Myocyte (in vitro differentiated cells): ENCODE measurements around the gene PEPD. TPM values are rescaled to one million over a fixed set of nuclear protein-coding genes. Genes with fewer than 3 reads are reported as not detected.

Experiments
- DNase-seq: peaks from one replicate; pipeline ENCODE4 v3.0.0-alpha.2; 2012; ENCODE audit warnings: low read depth
- total RNA-seq: library from RNA; depleted of rRNA; stranded (reverse); fragments of >200 nt; gene quantifications from 2 replicates; pipeline ENCODE4 v1.2.3, GENCODE V29; 2014

The PEPD gene
- total RNA-seq, 1 donor from 2014 or later, result 68.2 TPM

DNA sequence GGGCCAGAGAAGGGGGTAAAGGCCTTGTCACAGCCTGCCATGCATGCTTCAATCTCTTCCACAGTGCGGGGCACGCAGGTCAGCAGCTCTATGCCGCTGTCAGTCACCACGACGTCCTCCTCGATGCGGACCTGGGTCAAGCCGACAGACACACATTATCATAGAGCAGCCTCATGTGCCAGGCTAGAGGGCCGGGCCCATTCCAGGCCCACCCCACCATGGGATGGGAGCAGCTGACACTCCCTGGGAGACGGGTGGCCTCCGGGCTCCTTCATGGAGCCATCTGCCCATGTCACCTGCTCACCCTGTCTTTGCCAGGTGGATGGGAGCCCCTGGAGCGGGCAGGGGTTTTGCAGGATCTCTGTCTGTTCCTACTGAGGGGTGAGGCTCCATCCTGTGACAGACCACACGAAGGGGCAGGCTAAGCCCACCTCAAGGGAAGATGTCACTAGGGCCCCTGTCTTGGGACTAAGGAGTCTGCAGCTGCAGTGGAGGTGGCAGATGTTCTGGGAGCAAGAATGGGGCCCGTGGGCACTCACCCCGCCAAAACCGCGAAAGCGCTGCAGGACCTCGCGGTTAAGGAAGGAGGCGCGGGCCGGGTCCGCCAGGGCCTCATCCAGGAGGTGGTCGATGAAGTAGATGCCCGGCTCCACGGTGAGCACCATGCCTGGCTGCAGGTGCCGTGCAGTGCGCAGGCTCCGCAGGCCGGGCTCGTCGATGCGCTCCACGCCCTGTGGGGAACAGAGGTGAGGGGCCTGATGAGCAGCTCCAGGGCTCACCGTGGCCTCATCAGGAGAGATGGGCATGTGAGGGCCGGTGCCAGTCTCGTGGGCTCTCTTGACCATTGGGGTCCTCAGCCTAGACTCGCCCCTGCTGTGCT, 134.0 kb downstream of the PEPD start:
- no peak for DNase-seq

DNA sequence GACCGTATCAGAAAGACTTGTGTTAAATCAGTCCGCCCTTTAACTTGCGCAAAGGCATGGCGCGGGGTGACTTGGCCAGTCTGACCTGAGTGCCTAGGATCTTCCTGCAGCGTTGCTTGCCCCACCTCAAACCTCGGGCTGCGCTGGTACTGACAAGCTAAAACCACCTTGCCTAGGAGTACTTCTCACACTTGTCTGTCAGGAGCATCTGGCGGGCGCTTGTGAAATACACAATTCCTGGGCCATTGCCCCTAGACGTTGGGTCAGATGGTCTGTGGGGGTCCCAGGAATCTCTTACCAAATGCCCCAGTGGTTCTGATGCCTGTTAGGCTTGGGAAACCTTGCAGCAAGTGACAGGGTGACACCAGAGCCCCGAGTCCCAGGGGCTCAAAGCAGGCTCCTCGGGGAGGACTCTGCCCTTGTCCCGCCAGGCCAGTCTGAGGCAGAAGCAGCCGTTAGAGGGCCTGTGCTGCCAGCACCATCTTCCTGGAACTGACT, 135.2 kb downstream of the PEPD start:
- no peak for DNase-seq

DNA sequence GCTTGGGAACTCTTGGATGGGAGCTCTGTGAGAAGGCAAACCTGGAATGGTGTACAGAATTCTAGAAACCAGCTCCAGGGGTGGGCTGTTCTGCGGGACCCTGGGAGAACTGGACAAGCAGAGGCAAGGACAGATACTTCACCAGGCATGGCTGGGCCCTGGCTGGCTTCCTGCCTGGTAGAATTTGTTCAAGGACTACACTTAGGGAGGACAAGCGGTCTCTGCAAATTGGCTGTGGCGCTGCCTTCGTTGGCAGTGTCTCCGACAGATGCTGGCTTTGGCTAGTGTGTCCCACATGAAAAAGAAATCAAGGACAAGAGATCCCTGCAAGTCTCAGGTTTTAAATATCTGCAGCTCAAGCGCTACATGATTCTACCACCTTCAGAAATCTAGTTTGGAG, 135.6 kb downstream of the PEPD start:
- no peak for DNase-seq

DNA sequence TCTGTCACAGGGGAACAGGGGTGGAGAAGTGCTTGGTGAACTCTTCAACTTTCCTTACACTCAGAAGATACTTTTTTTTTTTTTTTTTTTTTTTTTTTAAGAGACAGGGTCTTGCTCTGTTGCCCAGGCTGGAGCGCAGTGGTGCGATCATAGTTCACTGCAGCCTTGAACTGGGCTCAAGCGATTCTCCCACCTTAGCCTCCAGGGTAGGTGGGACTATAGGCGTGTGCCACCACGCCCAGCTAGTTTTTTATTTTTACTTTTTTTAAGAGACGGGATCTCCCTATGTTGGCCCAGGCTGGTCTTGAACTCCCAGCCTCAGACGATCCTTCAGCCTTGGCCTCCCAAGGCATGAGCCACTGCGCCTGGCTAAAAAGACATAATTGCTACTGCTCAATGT, 136.6 kb downstream of the PEPD start:
- no peak for DNase-seq

DNA sequence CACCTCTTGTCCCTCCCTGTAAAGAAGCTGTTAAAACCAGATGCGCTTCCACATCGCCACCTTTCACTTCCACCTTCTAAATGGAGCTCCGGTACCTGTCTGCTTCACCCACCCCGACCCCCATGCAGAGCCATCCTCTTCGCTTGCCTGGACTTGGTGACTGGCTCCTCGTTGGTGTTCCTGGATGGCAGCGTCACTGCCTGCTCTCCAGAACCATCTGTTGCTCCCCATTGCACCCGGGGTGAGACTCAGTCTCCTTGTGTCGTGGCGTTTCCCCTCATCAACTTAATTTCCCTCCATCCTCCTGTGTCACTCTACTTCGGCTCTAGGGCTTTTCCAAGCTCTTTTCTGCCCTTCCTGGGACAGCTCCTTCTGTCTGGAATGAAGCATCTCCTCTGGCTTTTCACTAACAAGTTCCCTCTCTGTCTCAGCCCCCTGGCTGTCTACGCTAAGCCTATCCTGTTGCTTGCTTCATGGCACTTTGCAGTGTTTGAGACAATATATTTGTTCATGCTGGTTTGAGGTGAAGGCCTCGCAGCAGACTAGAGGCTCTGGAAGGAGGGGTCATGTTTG, 137.8 kb downstream of the PEPD start:
- no peak for DNase-seq

DNA sequence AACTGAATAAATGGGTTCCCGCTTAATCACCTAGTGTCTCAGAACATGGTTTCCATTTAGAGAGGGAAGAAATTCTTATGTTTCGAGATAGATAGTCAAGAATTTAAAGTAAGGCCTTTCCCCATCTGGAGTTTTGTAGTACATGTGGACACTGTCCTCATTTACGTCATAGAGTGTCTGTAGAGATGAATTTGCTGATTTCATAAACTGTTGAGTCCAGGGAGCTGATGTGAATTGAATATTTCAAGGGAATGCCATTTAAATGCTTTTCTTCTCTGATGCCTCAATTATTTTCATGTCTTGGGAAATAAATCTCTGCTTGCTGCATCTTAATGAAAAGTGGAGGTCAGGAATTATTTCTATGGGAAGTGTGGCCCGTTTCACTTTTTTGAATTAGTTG, 138.6 kb downstream of the PEPD start:
- no peak for DNase-seq

DNA sequence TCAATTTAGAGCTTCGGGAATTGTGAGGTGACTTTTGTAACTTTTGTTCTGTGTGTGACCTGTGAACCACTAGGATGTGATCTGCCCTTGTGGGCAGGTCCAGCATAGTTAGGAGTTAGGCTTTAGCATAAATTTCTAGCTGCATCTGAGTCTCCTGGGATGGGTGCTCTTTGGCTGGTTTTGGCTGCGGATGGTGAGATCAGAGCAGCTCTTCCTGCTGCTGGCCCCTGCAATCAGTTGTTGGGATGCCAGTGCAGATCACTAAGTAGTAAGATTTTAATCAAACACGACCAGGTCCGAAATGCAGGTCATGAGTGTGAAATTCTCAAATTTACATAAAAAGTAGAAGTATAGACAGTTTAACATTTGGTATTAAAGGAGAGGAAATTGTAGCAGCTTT, 139.6 kb downstream of the PEPD start:
- DNase-seq, result no peak

DNA sequence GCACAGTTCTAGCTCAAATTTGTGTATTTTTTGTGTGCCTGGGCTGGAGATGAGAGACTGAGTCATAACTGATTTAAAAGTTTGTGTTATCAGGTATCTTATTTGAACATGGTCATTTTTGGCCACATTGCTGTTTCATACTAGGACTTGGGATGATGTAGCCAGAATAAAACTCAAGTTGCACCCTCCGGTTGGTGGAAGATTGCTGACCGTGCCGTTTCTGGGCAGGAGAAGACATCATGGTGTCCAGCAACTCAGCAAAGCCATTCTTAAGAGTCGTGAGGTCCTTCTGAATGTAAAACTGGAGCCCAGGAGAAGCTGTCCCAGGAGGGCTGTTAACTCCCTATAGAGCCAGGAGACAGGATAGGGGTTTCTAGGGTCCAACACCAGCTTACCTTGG, 140.5 kb downstream of the PEPD start:
- no peak for DNase-seq

DNA sequence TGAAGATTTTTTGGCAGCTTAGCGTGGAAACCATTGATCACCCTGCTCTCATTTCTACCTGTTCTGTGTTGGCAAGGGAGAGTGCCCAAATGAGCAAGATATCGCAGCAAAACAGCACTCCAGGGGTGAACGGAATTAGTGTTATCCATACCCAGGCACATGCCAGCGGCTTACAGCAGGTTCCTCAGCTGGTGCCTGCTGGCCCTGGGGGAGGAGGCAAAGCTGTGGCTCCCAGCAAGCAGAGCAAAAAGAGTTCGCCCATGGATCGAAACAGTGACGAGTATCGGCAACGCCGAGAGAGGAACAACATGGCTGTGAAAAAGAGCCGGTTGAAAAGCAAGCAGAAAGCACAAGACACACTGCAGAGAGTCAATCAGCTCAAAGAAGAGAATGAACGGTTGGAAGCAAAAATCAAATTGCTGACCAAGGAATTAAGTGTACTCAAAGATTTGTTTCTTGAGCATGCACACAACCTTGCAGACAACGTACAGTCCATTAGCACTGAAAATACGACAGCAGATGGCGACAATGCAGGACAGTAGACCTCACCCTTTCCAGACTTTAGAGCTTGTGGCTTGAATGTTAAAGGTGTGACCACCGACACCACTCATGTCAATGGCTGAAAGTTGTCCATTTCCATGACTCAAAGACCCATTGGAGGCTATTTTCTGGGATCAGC, 142.3 kb downstream of the PEPD start:
- DNase-seq, result no peak

DNA sequence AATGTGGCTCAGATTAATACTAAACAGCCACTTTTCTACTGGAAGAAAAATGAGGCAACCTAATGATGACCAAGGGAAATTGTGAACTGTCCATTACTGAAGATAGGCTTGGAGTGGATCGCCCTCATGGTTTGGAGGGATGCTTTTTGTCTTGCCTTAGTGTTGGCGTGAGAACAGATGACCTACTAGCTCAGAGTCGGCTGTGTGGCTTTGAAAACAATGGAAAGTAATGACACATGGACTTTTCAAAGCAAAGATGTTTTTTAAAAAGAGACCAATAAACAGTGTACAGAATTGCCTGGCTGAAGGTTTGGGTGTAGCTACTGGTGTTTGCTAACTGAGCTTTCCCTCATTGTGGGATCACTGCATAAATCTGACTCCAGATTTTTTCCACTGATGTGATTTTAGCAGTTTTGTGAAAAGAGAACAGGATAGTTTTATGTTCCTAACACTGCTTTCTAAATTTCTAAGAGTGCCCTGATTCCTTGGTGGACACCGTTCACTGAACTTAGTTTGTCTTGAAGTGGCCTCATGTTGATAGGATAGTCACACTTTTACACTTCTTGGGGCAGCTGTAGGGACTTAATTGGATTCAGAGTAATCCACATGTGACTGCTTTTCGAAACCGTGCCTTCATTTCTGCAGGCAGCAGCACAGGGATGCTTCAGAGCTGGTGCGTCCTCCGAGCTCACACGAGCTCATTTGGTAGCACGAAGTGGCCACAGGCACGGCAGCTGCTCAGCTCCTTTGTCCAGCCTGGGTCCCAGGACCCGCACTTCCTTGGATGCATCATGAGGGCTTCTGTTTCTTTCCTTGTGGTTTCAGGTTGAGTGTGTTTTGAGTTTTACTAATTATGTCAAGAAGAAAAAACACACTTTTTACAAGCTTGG, 143.8 kb downstream of the PEPD start:
- DNase-seq, result peak; percentile 41

DNA sequence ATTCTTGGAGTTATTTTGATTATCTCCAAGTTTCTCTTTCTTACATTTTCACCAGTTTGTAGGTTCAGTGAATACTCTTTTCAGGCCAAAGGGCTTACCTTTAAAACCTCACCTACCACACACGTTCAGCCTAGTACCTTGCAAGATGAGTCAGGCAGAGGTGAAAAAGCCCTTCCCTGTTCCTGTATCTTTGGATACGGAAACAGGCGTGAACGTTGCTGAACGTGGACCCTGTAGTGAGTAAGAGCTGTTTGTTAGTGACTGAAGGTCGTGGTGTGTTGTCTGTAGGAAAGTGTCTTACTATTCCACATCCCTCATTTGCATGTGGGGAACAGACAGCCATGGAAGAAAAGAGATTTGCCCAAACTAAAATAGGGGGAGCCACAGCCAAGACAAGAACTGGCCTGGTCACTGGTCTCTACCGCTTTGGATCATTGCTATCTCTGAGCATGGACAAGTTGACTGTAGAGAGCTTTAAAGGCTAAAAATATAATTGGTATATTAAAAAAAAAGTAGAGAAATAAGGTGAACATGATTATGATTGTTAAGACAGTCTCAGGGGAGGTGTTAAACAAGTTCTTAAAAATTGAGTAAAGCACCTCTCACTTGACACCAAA, 144.5 kb downstream of the PEPD start:
- no peak for DNase-seq

DNA sequence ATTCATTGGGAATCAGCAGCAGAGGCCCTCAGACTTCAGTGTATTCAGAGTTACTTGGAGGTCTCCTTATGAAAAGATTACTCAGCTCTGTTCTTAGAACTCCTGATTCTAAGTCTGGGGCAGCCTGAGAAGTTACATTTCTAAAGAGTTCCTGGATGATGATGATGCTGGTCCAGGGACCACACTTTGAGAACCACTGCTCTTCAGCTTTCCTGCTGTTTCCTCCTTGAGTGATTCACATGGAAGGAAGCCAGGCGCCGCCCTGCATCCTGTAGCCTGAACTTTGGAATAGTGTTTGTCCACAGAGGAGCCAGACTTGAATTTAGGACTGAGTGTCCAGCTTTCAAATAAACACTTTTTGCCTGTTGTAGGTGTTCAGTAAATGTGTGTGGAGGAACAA, 145.2 kb downstream of the PEPD start:
- DNase-seq, result peak; percentile 50

DNA sequence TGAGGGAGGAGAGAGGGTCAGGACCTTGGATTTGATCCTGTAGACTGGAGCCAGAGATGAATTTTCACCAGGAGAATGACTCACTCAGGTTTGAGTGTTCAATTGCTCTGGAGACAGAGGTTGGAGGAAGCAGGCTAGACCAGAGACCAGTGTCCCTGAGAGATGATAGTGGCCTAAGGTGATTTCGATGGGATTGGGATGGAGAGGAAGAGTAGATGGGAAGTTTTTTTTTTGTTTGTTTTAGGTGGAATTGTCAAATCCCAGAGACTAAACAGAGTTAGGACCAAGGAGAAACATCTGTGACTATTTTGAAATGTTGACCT, 145.8 kb downstream of the PEPD start:
- DNase-seq, result no peak

DNA sequence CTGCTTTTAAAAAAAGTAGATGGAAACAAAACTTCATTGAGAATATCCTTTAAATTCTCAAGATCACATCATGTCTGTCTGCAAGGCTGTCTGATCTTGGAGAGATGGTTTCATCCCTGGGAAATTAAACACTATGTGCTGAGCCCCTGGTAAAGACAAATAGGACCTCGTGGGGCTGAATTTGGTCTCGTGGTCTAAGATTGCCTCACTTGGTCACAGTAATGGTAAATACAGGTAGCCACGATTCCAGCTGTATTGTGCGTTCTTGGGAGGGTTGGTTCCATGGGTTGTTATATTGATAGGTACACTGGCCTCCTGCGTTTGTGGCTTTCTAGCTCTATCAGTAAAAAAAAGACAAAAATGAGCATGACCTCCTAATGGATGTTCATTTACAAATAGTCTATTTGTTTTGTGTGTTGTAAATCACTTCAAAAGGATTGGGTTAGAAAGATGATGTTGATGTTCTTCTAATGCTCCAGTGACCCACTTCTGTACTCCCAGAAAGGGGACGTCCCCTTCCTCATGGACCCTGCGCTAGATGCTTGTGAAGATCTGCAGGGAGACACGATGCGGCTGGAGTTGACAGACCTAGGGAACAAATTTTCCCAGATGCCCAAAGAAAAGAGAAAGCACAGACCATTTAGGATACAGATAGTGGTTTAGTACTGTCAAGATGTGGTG, 146.3 kb downstream of the PEPD start:
- no peak for DNase-seq

DNA sequence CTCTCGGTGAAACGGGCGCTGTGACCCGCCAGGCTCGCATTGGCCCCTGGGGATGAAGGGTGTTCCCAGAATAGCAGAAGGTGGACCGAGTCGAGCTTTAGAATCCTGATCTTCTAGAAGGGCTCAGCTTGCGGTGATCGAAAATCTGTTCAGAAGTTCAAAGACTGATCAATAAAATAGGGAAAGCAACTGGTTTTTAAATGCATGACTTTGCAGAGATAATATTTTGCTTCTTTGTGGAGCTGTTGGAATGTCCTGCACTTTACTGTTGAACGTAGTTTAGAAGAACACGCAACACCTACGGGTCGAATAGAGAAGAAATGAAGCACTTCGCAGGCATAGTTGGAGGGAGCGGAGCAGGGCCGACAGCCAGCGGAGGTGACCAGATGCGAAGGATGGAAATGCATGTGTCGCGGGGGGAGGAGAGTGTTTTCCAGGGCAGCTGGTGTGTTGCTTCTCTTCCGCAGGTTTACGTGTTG, 147.3 kb downstream of the PEPD start:
- DNase-seq, result peak; percentile 30

DNA sequence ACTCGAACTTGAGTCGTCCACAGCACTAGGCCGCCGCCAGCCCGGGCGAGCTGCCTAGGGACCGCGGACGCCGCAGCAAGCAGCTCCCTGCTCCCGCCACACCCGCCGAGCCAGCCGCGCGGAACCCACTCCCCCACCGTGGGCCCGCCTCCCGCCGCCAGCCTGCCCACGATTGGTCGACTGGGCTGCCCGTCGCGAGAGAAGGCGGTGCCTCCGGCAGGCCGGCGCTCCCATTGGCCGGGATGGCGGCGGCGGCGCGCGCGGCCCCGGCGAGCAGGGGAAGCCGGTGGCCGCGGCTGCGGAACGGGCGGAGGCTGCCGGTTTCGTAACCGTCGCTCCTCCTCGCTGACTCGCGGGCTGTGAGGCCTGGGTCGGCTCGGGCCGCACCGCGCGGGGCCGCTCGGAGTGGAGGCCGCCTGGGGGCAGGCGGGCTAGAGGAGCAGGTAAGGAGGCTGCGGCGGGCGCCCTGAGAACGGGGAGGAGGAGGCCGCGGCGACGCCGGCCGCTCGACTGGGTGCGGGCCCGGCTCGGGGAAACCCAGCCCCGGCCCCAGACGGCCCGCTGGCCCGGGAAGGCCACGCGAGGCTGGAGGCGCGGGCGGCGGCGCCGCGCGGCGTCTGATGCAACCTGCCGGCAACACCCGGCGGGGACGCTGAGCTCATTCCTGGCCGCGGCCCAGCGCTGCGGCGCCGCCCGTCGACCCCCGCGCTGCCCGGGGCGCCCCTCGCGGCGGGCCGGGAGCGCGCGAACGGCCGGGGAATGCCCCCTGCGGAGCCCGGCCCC, 147.9 kb downstream of the PEPD start, which contains the start of gene CEBPG:
Gene CEBPG (plus strand): TSS at position 257 of the 783 bp plus-strand sequence. CDS start 5,531 bp downstream, outside the sequence.
- DNase-seq, result peak; percentile 91

DNA sequence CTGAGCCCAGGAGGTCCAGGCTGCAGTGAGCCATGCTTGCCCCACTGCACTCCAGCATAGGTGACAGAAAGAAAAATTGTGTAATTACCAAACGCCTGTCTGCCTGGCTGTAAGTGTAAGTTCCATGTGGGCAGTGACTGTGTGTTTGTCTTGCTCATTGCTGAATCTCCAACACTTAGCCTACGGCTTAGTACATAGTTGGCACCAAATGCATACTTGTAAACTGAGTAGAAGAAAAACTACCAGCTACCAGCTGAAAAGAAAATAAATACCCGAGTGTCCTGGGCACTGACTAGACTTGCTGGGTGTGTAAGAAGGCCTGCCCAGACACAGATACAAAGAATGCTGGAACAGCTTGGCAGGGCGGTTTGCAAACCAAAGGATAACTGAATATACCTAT, 150.8 kb downstream of the PEPD start:
- no peak for DNase-seq

DNA sequence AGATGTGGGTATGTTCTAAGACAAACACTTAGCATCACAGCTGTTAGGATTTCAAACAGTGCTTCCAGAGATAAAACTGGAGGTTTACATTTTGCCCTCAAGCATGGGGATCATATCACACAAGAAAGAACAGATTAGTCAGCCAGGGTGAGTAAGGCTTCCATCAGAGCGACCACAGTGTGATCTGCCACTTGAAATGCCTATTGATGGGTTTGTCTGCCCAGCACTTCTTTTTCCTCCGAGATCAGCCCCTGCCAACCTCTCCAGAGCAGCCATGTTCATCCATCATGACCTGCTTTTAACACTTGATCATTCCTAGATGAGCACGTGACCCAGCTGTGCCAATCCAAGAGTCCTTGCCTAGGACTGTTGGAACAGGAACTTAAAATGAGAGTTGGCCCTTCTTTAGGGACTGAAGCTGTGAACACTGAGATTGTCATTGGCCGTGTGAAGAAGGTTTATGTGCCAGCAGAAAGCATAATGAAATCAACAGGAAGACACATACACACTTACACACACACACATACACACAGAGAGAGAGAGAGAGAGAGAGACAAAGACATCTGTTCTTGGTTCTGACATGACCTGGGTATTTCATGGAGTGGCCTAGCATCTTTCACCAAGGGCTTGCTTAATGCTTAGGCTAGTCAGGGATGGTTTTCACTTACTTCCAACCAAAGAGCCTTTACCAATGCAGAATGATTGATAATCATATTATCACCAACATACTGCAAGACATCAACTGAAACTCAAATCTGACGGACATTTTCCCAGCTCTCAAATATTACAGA, 153.3 kb downstream of the PEPD start:
- peak; percentile 51 for DNase-seq
